Type B pancreatic cell (in vitro differentiated cells): Measurements from ENCODE around the gene KLF7. TPM values are rescaled to one million over a fixed set of nuclear protein-coding genes. Genes with fewer than 3 reads are reported as not detected.

Experiments
- DNase-seq: peaks from one replicate; pipeline ENCODE4 v3.0.0; 2021; ENCODE audit warnings: mixed read lengths; ENCODE audit not compliant: unreplicated experiment; ENCODE audit errors: extremely low spot score
- H3K27ac Mint-ChIP-seq: 2 replicates; pipeline ENCODE4 v1.8.0; 2021; ENCODE audit warnings: mild to moderate bottlenecking, mixed read lengths
- H3K27me3 Mint-ChIP-seq: 2 replicates; pipeline ENCODE4 v1.8.0; 2021; ENCODE audit warnings: mixed read lengths
- H3K36me3 Mint-ChIP-seq: 2 replicates; pipeline ENCODE4 v1.8.0; 2021; ENCODE audit warnings: mixed read lengths
- H3K4me1 Mint-ChIP-seq: one replicate; pipeline ENCODE4 v1.8.0; 2021; ENCODE audit warnings: mixed read lengths; ENCODE audit not compliant: unreplicated experiment
- H3K4me3 Mint-ChIP-seq: 2 replicates; pipeline ENCODE4 v1.8.0; 2021; ENCODE audit warnings: mild to moderate bottlenecking, mixed read lengths
- H3K9me3 Mint-ChIP-seq: 2 replicates; pipeline ENCODE4 v1.8.0; 2021; ENCODE audit warnings: mixed read lengths
- CTCF ChIP-seq: fragments of 200-600 bp; sonication (generic); conservative IDR thresholded peaks from 2 replicates; pipeline ENCODE4 v1.5.0; 2021; ENCODE audit warnings: antibody characterized with exemption, mild to moderate bottlenecking
- total RNA-seq: library from RNA; stranded (reverse); gene quantifications from 2 replicates; pipeline ENCODE4 v1.2.1, GENCODE V29; 2021; ENCODE audit warnings: low replicate concordance

KLF7 gene
- total RNA-seq, 1 donor from 2014 or later, result 20.3 TPM

- Mint-ChIP-seq H3K4me3 (no peak overlapping the region), H3K4me1 (peaks cover 10% of the 10 kb centered on the region), H3K9me3 (no peaks in the 10 kb centered on the region), H3K27me3 (peaks cover 3% of the 10 kb centered on the region), H3K36me3 (no peaks in the 10 kb centered on the region), H3K27ac (no peak overlapping the region)
- DNase-seq, result no peak
- no peak for TF ChIP-seq CTCF
Observed at GRCh38 chr2:207064128-207064690, 101.5 kb downstream of the KLF7 start.

- DNase-seq, result no peak
- TF ChIP-seq CTCF, result no peak
- Mint-ChIP-seq H3K27me3 (peaks cover 3% of the 10 kb centered on the region), H3K4me3 (no peak overlapping the region), H3K27ac (no peak overlapping the region), H3K4me1 (no peaks in the 10 kb centered on the region), H3K36me3 (no peaks in the 10 kb centered on the region), H3K9me3 (no peaks in the 10 kb centered on the region)
Observed at GRCh38 chr2:207061181-207061580, 104.6 kb downstream of the KLF7 start.

GRCh38 chr2:207055257-207055656, 110.5 kb downstream of the KLF7 start:
- H3K4me3 Mint-ChIP-seq, result no peak overlapping the region
- H3K27me3 Mint-ChIP-seq, result peaks cover 3% of the 10 kb centered on the region
- H3K4me1 Mint-ChIP-seq, result no peaks in the 10 kb centered on the region
- H3K9me3 Mint-ChIP-seq, result no peaks in the 10 kb centered on the region
- H3K36me3 Mint-ChIP-seq, result no peaks in the 10 kb centered on the region
- H3K27ac Mint-ChIP-seq, result no peak overlapping the region
- no peak for DNase-seq
- no peak for TF ChIP-seq CTCF

- no peaks in the 10 kb centered on the region for H3K9me3 Mint-ChIP-seq
Observed at GRCh38 chr2:207054521-207054920, 111.2 kb downstream of the KLF7 start.

GRCh38 chr2:207051385-207051965, 114.3 kb downstream of the KLF7 start:
- H3K9me3 Mint-ChIP-seq, result no peaks in the 10 kb centered on the region
- H3K4me1 Mint-ChIP-seq, result peaks cover 8% of the 10 kb centered on the region
- no peak overlapping the region for H3K27ac Mint-ChIP-seq
- no peak for DNase-seq
- peaks cover 7% of the 10 kb centered on the region for H3K27me3 Mint-ChIP-seq
- TF ChIP-seq CTCF, result no peak
- no peaks in the 10 kb centered on the region for H3K36me3 Mint-ChIP-seq
- H3K4me3 Mint-ChIP-seq, result no peak overlapping the region

More at GRCh38 chr2:207054521-207054920, 111.2 kb downstream of the KLF7 start:
- DNase-seq, result no peak
- H3K27ac Mint-ChIP-seq, result no peak overlapping the region
- no peaks in the 10 kb centered on the region for H3K4me1 Mint-ChIP-seq
- H3K4me3 Mint-ChIP-seq, result no peak overlapping the region
- no peaks in the 10 kb centered on the region for H3K36me3 Mint-ChIP-seq
- peaks cover 3% of the 10 kb centered on the region for H3K27me3 Mint-ChIP-seq
- TF ChIP-seq CTCF, result no peak
